T1000 (cell line): ENCODE measurements around the gene SYF2.
"Not testable (repeated sequence)": the region's sequence is repeated elsewhere in the genome, so short reads cannot be mapped to it uniquely, and the experiment has no call there.

Source experiments
- DNase-seq: peaks from one replicate; lab custom pipeline; 2025; ENCODE audit warnings: mixed read lengths; lab: John Stamatoyannopoulos, UW

SYF2 gene

DNA sequence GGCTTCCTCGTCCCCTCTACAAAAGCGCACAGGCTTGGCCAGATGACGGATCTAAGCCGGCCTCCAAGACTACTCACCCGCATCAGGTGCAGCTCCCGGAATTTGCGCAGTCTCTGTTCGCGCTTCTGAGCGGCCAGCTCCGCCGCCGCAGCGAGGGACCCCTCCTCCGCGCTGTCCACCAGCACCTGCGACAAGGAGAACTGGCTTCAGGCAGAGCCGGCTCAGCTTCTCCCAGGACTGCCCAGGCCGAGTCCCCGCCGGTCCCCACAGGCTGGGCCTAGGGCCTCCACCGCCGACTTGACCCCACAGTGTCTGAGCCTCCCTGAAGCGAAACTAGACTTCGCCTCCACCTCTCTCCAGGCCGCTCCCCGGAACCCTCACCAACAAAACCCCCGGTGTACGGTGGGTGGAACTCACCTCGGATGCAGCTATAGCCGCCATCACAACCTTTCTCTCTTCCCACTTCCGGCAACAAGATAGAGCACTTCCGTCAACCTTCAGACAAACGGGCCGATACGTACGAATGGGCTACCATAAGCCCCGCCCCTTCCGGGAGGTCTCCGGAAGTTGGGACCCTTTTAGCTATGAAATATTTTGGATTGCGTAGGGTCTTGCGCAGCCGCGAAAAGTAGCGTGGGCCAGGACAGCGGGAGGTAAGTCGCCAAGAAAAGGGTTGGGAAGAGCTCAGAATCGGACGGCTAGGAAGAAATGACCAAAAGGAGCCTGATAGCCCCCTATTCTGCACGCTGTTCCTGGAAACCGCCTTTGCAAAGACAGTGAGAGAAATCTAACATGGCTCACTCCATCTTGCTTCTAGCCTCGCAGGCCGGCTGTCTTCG lies at the start of gene SYF2:
TSS of gene SYF2 (minus strand) at position 476 of the 839 bp plus-strand sequence. CDS start at position 441, 35 bp downstream.
- peak; percentile 78 for DNase-seq

DNA sequence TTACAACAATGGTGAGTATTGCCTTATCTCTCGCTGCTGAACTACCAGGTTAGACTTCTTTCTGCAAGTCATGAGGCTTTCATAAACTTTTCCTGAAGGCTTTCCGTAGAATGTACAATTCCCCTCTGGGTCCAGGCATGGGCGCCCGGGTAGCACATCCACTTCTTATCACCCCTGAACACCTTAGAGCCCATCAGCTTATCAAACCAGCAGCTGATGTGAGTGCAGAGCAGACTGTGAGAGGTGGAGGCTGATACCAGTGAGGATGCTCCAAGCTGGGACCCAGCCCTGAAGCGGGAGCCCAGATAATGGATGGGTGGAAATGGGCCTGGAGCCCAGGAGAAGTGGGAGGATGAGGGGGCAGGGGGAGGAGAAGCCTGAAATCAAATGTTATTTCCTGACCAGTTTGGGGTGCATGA lies 47.4 kb upstream of the SYF2 start:
- DNase-seq, result not testable (repeated sequence)

DNA sequence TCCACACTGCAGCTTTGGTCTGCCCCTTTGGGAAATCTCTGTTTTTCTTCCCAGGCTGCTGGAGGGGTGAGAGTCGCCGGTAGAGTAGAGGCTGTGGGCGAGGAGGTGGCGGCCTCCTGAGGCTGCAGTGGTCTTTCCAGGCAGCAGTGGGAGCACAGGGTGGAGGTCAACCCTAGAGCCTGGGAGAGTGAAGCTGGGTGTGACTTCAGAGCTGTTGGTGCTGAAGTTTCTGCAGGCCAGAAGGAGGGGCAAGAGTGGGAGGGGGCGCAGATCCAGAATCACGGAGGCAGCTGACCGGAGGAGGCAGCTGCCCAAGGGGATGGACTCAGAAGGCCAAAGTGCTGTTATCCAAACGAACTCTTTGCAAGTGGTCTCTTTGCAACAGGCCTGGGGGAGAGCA lies 46.5 kb upstream of the SYF2 start:
- DNase-seq, result not testable (repeated sequence)

DNA sequence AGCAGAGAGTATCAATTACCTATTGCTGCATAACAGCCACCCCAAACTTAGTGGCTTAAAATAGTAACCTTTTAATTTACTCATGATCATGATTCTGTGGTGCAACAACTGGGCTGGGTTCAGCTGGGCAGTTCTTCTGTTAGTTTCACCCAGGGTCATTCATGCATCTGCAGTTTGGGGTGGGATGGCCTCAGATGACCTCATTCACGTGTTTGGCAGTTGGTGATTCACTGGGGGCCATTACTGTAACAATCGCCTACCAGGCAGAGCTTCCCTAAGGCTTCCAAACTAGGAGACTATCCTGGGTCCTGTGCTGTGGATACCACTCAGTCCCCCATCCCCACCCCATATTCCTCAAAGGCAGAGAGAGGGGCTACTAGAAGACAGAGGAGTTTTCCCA lies 46.1 kb upstream of the SYF2 start:
- not testable (repeated sequence) for DNase-seq

DNA sequence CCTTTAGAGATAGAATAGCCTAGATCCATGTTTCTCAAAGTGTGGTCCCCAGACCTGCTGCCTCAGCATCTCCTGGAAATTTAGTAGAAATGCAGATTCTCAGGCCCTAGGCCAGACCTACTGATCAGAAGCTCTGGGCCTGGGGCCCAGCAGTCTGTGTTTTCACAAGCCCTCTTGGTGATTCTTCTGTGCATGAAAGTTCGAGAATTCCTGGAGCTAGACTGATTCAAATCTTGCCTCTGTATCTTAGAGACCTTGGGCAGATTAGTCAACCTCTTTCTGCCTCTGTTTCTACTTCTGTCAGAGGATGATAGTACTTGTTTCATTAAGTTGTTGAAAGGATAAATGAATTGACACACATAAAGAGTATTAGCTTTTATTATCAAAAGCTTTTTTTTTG lies 45.0 kb upstream of the SYF2 start:
- DNase-seq, result not testable (repeated sequence)

DNA sequence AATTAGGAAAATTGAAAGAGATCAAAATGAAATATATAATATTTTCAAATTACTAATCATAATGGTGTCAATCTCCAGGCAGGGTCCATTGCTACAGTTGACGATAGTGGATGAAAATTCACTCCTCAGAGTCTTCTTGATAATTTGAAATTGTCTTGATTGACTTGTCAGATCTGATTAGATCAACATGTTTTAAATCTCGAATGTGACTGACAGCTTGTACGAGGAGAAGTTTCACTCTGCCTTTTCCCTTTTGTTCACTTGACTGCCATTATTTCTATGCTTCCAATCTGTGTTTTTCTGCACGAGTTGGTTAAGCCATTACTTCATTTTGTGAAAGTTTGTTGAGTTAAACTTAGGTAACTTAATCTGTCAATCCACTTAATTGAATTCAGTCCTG lies 43.3 kb upstream of the SYF2 start:
- not testable (repeated sequence) for DNase-seq

DNA sequence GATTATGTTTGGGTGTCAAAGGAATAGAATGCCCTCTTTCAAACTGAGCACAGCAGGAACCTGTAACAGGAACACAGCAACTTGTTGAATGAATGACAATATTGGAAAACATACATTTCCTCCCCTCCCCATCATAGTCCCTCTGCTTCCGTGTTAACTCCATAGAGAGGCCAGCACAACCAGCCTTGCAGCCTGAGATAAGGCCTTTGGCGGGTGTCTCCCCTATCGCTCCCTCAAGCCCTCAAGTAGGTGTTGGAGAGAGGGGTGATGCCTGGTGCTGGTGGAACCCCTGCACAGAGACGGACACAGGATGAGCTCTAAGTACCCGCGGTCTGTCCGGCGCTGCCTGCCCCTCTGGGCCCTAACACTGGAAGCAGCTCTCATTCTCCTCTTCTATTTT lies 39.9 kb upstream of the SYF2 start, which contains the start of gene RHD:
TSS of gene RHD (plus strand) at position 272 of the 400 bp plus-strand sequence. CDS start at position 311, 39 bp downstream.
- not testable (repeated sequence) for DNase-seq

DNA sequence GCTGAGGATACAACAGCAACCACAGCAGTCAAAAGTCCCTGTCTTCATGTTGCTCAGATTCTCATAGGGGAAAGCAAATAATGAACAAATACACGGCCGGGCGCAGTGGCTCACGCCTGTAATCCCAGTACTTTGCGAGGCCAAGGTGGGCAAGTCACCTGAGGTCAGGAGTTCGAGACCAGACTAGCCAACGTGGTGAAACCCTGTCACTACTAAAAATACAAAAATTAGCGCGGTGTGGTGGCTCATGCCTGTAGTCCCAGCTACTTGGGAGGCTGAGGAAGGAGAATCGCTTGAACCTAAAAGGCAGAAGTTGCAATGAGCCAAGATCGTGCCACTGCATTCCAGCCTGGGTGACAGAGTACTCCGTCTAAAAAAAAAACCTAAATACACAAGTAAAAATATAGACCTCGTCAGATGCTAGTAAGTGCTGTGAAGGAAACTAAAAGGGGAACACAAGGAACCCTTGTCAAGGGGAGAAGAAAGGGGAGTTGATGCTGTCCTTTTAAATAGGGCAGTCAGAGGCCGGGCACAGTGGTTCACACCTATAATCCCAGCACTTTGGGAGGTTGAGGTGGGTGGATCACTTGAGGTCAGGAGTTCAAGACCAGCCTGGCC lies 36.0 kb upstream of the SYF2 start:
- DNase-seq, result not testable (repeated sequence)

DNA sequence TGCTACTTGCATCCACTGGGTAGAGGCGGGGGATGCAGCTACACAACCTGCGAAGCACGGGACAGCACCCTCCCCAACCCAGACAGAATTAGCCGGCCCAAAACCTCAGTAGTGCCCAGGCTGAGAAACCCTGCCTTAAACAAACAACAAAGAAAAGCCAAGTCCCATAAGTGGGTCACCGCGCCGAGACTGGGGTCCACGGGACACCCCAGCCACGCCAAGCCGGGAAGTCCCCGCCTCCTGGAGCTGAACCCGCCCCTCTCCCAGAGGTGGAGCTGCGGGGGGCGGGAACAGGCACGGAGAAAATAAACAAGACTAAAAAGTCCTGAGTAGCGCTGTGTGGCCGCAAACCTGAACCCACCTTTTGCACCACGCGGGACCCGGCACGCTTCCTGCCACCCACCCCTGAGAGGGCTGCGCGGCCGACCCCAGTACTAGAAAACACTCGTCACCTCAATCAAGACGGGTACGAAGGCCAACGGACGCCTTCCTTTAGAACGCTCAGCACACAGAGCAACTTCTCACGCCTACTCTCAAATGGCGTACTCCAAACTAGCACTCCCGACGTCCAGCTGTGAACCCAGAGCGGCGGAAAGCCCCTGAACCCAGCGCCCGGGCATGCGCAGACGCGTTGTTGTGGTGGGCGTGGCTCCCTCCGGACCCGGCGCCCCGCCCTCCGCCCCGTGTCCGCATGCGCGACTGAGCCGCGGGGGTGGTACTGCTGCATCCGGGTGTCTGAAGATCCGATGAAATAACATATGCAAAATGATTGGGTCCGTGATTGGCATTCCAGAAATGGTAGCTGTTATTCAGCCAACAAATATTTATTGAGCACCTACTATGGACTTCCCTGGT lies 35.2 kb upstream of the SYF2 start:
- not testable (repeated sequence) for DNase-seq

DNA sequence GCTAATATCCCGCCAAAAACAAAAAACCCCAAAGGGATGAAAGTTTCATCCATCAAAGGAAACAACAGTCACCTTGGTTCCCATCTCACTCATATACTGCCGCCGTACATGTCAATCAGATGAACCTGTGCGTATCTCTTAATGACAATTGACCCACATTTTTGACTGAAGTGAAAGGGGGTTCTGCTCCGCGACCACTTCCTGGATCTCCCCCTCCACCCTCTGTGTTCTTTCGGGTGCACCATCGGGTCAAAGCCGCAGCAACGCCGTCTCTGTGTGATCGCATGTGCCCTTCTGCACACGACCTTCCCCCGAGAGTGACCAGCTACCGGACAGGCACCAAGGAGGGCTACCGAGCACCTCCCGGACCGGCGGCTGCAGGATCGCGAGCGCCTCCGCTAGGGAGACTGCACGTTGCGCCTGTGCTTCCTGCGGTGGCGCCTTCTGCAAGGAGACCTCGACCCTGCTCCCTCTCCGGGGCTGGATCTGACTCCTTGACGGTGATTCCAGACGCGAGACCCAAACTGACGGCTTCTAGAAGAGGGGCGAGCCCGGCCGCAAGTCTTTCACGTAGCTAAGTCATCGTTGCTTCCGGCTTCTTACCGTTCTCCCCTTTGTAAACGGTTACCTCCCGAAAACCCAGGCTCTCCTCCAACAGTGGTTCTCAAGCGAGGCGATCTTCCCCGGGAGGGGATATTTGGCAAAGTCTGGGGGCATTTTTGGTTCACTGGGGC lies 34.4 kb upstream of the SYF2 start:
- not testable (repeated sequence) for DNase-seq

DNA sequence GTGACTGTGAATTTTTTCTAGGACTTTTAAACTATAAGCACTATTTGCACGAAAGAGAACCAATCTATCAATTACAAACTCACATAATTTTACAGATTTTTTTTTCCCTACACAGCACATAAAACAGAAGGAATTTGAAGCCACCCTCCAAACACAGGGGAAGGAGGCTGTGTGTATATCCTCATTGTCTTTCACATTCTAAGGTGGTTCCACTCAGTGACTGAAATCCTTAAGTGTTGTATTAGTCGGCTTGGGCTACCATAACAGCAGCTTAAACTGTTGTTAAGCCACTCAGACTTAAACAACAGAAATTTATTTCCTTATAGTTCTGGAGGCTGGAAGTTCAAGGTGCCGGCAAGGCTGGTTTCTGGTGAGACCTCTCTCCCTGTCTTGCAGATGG lies 28.0 kb upstream of the SYF2 start:
- not testable (repeated sequence) for DNase-seq

DNA sequence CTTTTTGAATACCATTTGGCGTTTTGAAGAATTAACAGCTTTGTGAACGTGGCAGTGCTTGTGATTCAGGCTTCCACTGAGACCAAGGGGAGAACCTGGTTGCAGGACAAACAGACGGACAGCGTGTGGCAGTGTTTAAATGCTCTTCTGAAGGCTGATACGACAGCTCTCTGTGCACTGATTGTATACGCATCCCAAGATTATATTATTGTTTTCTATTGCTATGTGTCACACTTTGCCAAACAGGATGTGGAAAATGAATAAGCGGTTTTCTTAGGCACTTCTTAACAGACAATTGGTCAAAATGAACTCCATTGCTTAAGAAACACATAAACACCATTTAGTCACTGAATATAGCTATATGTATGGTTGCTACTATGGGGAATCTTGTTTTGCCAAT lies 27.5 kb upstream of the SYF2 start:
- not testable (repeated sequence) for DNase-seq

DNA sequence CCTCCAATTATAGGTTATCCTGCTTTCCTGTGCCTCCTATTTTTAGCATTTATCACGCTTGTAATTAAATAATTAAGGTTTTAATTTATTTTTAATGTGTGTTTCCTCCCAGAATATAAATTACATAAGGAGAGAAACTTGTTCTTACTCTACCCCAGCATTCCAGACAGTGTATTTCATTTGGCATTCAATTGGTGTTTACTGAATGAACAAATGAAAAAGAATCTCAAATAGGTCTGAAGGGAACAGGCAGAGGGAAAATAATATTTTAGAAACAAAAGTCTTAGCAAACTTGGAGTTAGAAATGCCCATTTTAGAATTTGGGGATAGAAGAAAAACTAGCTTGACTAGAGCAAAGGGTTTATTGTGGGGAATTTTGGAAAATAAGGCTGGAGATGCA lies 24.9 kb upstream of the SYF2 start:
- DNase-seq, result no peak

DNA sequence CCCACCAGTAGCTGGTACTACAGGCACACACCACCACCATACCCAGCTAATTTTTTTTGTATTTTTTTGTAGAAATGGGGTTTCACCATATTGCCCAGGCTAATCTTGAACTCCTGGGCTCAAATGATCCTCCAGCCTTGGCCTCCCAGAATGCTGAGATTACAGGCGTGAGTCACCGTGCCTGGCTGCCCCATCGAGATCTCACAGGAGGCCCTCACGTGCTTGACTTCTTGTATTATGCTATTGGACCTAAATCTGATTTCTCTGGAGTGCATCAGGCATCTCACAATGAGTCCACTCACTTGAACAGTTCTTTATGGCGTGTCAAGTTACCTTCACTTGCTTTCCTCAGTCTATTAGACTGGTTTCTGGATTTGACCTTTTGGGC lies 24.3 kb upstream of the SYF2 start:
- no peak for DNase-seq

DNA sequence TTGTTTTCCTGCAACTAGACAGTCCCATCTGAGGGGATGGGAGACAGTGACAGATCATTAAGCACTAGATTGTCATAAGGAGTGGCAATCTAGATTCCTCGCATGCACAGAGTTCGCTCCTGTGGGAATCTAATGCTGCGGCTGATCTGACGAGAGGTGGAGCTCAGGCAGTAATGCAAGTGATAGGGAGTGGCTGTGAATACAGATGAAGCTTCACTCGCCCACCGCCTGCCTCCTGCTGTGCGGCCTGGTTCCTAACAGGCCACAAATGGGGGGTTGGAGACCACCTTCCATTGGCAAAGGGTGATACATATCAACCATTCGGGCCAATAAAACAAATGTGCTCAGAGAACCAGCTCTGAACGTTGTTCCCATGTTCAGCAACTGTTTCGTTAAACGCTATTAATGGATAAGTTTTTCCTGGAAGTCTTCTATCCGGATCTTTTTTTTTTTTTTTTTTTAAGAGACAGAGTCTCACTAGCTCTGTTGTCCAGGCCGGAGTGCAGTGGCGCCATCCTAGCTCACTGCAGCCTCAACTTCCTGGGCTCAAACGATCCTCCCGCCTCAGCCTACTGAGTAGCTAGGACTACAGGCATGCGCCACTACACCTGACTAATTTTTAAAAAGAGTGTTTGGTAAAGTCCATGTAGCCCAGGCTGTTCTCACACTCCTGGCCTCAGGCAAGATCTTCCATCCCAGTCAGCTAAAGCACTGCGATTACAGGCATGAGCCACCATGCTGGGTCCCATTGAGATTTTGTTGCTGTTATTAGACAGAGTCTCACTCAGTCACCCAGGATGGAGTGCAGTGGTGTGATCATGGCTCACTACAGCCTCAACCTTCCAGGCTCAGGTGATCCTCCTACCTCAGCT lies 23.6 kb upstream of the SYF2 start:
- DNase-seq, result no peak

DNA sequence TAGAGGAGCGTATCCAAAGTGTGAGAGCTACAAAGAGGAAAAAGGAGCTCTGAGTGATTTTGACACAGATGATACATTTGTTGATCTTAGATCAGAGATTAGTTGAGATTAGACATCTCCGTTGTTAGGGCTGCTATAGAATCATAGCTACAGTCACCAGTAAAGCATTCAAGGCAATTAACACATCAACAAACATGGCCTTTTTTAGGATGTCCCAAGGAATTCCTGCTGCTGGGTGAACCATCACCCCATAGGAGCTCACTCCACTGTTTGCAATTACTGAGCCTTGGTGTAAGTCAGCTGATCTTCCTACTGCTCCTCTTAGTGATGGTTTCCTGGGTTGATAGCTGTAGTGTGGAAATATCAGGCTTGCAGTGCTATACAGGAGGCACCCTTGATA lies 21.6 kb upstream of the SYF2 start:
- DNase-seq, result no peak

DNA sequence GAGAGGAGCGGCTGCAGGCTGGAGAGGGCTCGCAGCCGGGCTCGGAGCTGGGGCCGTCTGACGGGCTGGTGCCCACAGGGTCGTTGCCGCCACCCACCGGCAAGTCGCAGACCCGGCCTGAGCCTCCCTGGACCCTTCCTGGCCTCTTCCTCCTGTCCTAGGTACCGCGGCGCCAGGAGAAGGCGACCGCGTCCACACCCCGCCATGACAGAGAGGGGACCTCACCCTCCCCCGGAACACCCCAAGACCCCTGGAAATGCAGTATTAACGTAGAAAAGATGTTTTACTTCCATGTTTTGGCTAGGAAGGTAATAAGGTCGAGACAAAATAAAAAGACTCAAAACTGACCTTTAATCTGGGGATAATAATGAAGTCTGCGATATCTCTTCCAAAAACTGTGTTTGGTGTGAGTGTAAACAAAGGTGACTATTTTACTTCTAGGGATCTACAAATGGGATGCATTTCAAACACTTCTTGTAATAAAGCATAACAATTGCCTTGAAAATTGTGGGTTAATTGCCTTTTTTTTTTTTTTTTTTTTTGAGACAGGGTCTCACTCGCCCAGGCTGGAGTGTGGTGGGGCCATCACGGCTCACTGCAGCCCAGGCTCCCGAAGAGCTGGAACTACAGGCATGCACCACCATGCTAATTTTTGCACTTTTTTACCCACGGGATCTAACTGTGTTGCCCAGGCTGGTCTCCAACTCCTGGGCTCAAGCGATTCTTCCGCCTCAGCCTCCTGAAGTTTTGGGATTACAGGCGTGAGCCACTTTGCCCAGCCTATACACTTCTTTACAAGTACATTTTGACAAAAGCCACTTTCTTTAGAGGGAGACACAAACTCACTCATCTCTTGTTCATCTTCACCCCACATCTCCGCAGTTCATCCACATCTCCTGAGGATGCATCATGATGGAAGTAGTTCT lies 15.8 kb upstream of the SYF2 start:
- DNase-seq, result no peak

DNA sequence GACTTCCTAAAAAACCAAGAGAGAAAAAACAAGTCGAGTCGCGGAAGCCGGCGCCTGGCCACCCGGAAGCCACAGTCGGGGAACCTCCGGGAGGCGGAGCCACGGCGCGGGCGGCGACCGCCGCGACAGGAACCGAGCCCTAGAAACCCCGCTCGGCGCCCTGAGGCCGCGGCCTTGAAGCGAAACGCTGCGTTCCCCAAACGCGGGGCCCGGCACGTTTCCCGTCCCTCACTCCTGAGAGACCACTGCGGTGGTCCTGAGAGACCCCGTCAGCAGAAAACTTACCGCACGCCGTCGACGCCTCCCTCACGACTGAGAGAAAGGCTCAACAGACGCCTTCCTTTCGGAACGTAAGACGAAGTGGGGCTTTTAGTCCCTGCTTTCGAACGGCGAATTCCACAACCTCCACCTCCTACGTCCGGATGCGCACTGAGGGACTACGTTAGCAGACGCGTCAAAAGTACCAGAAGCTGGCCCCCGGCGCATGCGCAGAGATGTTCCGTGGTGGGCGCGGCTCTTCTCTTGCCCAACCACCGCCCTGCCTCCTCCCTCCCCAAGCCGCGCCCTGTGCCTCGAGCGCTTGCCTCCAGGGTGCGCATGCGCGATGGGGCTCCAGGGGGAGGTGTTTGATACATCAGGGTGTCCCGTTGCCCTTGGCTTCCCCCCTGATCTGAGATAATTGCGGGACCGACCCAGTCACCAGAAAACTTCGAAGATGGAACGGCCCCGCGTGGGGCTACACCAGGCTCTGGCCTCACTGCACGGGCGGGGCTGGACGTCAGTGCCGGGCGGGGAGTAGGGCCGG lies 14.9 kb upstream of the SYF2 start, which contains the start of gene RSRP1:
TSS of gene RSRP1 (minus strand) at position 431 of the 805 bp plus-strand sequence. CDS start 491 bp downstream, outside the sequence.
- DNase-seq, result peak; percentile 99
